Measurements from ENCODE around the gene SETBP1.
A peak's percentile ranks its signal among the peaks of the same experiment; 100 is the strongest.

Gene SETBP1

DNA sequence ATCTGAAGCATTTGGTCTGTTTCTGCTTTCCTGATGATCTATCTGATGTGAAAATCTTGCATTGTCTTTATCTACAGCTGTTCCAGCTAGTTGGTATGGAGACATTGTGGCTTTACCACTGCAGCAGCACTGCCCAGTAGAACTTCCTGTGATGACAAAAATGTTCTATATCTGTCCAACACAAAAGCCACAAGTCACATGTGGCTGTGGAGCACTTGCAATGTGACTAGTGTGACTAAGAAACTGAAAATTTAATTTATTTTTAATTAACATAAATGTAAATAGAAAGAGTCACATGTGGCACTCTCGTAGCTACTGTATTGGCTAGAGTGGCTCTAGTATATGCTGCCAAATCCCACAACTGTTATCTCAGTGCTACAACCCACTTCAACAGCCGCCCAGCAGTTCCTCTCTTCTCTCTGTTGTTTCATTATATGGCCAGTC lies 425.7 kb downstream of the SETBP1 start:
- no peaks in the 10 kb centered on the region for H3K4me1 ChIP-seq (ENCODE audit: control insufficient read depth, insufficient read depth, low read depth, low read length)
- no peak overlapping the region for H3K4ac ChIP-seq (ENCODE audit: low read depth in 1 of 2, low read length in 2 of 2)
- H3K9me3 ChIP-seq (ENCODE audit: control insufficient read depth, low read length), result no peaks in the 10 kb centered on the region
- 80% methylated on average over 2 of the region's 2 CpGs for WGBS
- no peak overlapping the region for H2AK5ac ChIP-seq (ENCODE audit: low read length, severe bottlenecking)
- no peak overlapping the region for H2BK5ac ChIP-seq (ENCODE audit: low read depth, low read length, poor library complexity, severe bottlenecking)
- DNase-seq, result peak; percentile 53
- no peak overlapping the region for H3K23ac ChIP-seq (ENCODE audit: low read length in 2 of 2)
- no peak overlapping the region for H3K14ac ChIP-seq (ENCODE audit: low read length in 2 of 2)
- H2BK120ac ChIP-seq (ENCODE audit: low read depth, low read length), result no peak overlapping the region
- no peak overlapping the region for H4K8ac ChIP-seq (ENCODE audit: low read length)
- H4K91ac ChIP-seq (ENCODE audit: low read length), result no peak overlapping the region
- no peak overlapping the region for H3K18ac ChIP-seq (ENCODE audit: low read depth in 1 of 2, low read length in 2 of 2)
- H3K27me3 ChIP-seq (ENCODE audit: control insufficient read depth in 1 of 2, insufficient read depth in 1 of 2, low read length in 2 of 2), result peaks cover 0 to 4% of the 10 kb centered on the region in 2 experiments
- no peak overlapping the region for H2AFZ ChIP-seq (ENCODE audit: low read depth, low read length)
- no peak overlapping the region for H2BK15ac ChIP-seq (ENCODE audit: low read depth, poor library complexity, severe bottlenecking)
- no peak overlapping the region for H3K27ac ChIP-seq (ENCODE audit: low read length, poor library complexity, severe bottlenecking)
- H3K4me3 ChIP-seq (ENCODE audit: insufficient read depth in 1 of 2, low read depth in 1 of 2, low read length in 2 of 2), result no peak overlapping the region
- no peaks in the 10 kb centered on the region for H3K79me1 ChIP-seq (replicated peaks; ENCODE audit: low read length, poor library complexity, severe bottlenecking)
- H2BK12ac ChIP-seq (ENCODE audit: low read length in 2 of 2), result no peak overlapping the region
- H3K4me2 ChIP-seq (ENCODE audit: low read length, poor library complexity, severe bottlenecking), result no peak overlapping the region
- H3K9ac ChIP-seq (ENCODE audit: low read length), result no peak overlapping the region
- H3K36me3 ChIP-seq (ENCODE audit: control insufficient read depth in 1 of 2, insufficient read depth in 2 of 2, low read depth in 1 of 2, low read length in 2 of 2), result no peaks in the 10 kb centered on the region

DNA sequence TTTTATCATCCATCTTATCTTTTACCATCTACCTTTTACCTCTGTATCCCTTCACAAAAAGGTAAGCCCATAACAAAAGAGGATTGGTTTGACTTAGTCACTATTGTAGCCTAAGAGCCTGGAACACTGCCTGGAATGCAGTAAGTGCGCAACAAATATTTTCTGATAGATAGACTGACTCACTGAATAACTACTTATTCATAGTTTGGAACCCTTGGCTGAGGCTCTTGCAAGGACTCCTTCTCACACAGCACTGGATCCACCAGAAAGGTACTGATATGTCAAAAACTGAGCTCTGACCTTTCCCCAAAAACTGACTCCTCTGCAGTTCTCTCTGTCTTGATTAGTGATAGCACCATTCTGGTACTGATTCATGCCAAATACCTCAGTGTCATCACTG lies 426.7 kb downstream of the SETBP1 start:
- Histone ChIP-seq H3K27me3 (ENCODE audit: control insufficient read depth in 1 of 2, insufficient read depth in 1 of 2, low read length in 2 of 2) (peaks cover 0 to 4% of the 10 kb centered on the region in 2 experiments), H3K4me2 (ENCODE audit: low read length, poor library complexity, severe bottlenecking) (no peak overlapping the region), H3K4me3 (ENCODE audit: insufficient read depth in 1 of 2, low read depth in 1 of 2, low read length in 2 of 2) (no peak overlapping the region), H2BK5ac (ENCODE audit: low read depth, low read length, poor library complexity, severe bottlenecking) (no peak overlapping the region), H2AK5ac (ENCODE audit: low read length, severe bottlenecking) (no peak overlapping the region), H2BK15ac (ENCODE audit: low read depth, poor library complexity, severe bottlenecking) (no peak overlapping the region), H3K4me1 (ENCODE audit: control insufficient read depth, insufficient read depth, low read depth, low read length) (no peaks in the 10 kb centered on the region), H3K4ac (ENCODE audit: low read depth in 1 of 2, low read length in 2 of 2) (no peak overlapping the region), H3K27ac (ENCODE audit: low read length, poor library complexity, severe bottlenecking) (no peak overlapping the region), H3K9ac (ENCODE audit: low read length) (no peak overlapping the region), H3K36me3 (ENCODE audit: control insufficient read depth in 1 of 2, insufficient read depth in 2 of 2, low read depth in 1 of 2, low read length in 2 of 2) (no peaks in the 10 kb centered on the region), H3K9me3 (ENCODE audit: control insufficient read depth, low read length) (no peaks in the 10 kb centered on the region), H3K18ac (ENCODE audit: low read depth in 1 of 2, low read length in 2 of 2) (no peak overlapping the region), H4K8ac (ENCODE audit: low read length) (no peak overlapping the region), H3K79me1 (replicated peaks; ENCODE audit: low read length, poor library complexity, severe bottlenecking) (no peaks in the 10 kb centered on the region), H2BK120ac (ENCODE audit: low read depth, low read length) (no peak overlapping the region), H4K91ac (ENCODE audit: low read length) (no peak overlapping the region), H2BK12ac (ENCODE audit: low read length in 2 of 2) (no peak overlapping the region), H3K14ac (ENCODE audit: low read length in 2 of 2) (no peak overlapping the region), H2AFZ (ENCODE audit: low read depth, low read length) (no peak overlapping the region), H3K23ac (ENCODE audit: low read length in 2 of 2) (no peak overlapping the region)
- WGBS, result 100% methylated on average over 1 of the region's 1 CpG
- DNase-seq, result no peak

DNA sequence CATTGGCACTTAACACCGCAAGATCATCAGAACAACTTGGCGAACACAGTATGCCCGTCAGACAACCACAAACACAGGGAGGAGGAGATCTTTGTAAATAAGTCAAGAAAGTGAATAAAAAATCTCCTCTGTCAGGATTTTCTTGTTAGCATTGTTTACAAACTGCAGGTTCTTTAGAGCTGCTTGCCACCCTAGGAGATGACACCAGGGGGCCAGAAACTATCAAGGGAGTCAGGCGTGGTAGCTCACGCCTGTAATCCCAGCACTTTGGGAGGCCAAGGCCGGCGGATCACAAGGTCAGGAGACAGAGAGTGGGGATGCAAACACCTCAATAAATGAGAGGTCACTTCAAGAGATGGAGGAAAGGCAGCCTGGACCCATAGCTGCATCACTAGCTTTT lies 428.1 kb downstream of the SETBP1 start:
- 86% methylated on average over 6 of the region's 7 CpGs for WGBS

DNA sequence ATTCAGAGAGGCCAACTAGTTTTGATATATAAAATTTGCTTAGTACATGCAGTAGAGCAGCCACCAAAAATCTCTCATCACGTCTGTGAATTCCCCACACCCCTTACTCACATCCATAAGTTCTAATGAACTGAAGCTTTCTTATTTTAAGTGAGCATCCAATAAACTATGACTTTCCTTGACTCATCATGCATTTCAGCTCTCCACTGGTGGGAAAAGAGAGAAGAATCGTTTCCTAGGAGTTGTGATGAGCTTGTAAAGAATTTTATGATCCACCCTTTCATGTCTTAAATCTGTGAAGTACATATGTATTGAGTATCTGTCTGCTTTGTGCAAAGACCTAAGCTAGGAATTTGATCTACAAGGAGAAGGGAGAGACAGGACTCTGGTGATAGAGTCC lies 428.6 kb downstream of the SETBP1 start:
- peaks cover 0 to 4% of the 10 kb centered on the region in 2 experiments for H3K27me3 ChIP-seq (ENCODE audit: control insufficient read depth in 1 of 2, insufficient read depth in 1 of 2, low read length in 2 of 2)
- no peak overlapping the region for H2BK12ac ChIP-seq (ENCODE audit: low read length in 2 of 2)
- no peak overlapping the region for H3K18ac ChIP-seq (ENCODE audit: low read depth in 1 of 2, low read length in 2 of 2)
- no peak overlapping the region for H2AFZ ChIP-seq (ENCODE audit: low read depth, low read length)
- no peak overlapping the region for H3K9ac ChIP-seq (ENCODE audit: low read length)
- no peak overlapping the region for H3K14ac ChIP-seq (ENCODE audit: low read length in 2 of 2)
- no peak overlapping the region for H2AK5ac ChIP-seq (ENCODE audit: low read length, severe bottlenecking)
- H3K4ac ChIP-seq (ENCODE audit: low read depth in 1 of 2, low read length in 2 of 2), result no peak overlapping the region
- no peaks in the 10 kb centered on the region for H3K4me1 ChIP-seq (ENCODE audit: control insufficient read depth, insufficient read depth, low read depth, low read length)
- no peak overlapping the region for H4K91ac ChIP-seq (ENCODE audit: low read length)
- H2BK15ac ChIP-seq (ENCODE audit: low read depth, poor library complexity, severe bottlenecking), result no peak overlapping the region
- no peaks in the 10 kb centered on the region for H3K9me3 ChIP-seq (ENCODE audit: control insufficient read depth, low read length)
- no peak overlapping the region for H3K23ac ChIP-seq (ENCODE audit: low read length in 2 of 2)
- no peak overlapping the region for H3K4me2 ChIP-seq (ENCODE audit: low read length, poor library complexity, severe bottlenecking)
- H3K36me3 ChIP-seq (ENCODE audit: control insufficient read depth in 1 of 2, insufficient read depth in 2 of 2, low read depth in 1 of 2, low read length in 2 of 2), result no peaks in the 10 kb centered on the region
- no peak overlapping the region for H4K8ac ChIP-seq (ENCODE audit: low read length)
- no peak overlapping the region for H2BK120ac ChIP-seq (ENCODE audit: low read depth, low read length)
- no peak overlapping the region for H3K27ac ChIP-seq (ENCODE audit: low read length, poor library complexity, severe bottlenecking)
- no peak for DNase-seq
- no CpG with 5 or more reads among the region's 2 CpGs for WGBS
- no peak overlapping the region for H2BK5ac ChIP-seq (ENCODE audit: low read depth, low read length, poor library complexity, severe bottlenecking)
- no peaks in the 10 kb centered on the region for H3K79me1 ChIP-seq (replicated peaks; ENCODE audit: low read length, poor library complexity, severe bottlenecking)
- no peak overlapping the region for H3K4me3 ChIP-seq (ENCODE audit: insufficient read depth in 1 of 2, low read depth in 1 of 2, low read length in 2 of 2)

More for the DNA sequence above, 428.1 kb downstream of the SETBP1 start:
- no peak overlapping the region for H3K27ac ChIP-seq (ENCODE audit: low read length, poor library complexity, severe bottlenecking)
- DNase-seq, result no peak
- no peak overlapping the region for H2BK120ac ChIP-seq (ENCODE audit: low read depth, low read length)
- H3K9ac ChIP-seq (ENCODE audit: low read length), result no peak overlapping the region
- no peak overlapping the region for H3K4me2 ChIP-seq (ENCODE audit: low read length, poor library complexity, severe bottlenecking)
- no peak overlapping the region for H3K23ac ChIP-seq (ENCODE audit: low read length in 2 of 2)
- no peaks in the 10 kb centered on the region for H3K4me1 ChIP-seq (ENCODE audit: control insufficient read depth, insufficient read depth, low read depth, low read length)
- H4K8ac ChIP-seq (ENCODE audit: low read length), result no peak overlapping the region
- H2BK15ac ChIP-seq (ENCODE audit: low read depth, poor library complexity, severe bottlenecking), result no peak overlapping the region
- H3K14ac ChIP-seq (ENCODE audit: low read length in 2 of 2), result no peak overlapping the region
- no peak overlapping the region for H2AK5ac ChIP-seq (ENCODE audit: low read length, severe bottlenecking)
- no peak overlapping the region for H2BK5ac ChIP-seq (ENCODE audit: low read depth, low read length, poor library complexity, severe bottlenecking)
- no peak overlapping the region for H3K4ac ChIP-seq (ENCODE audit: low read depth in 1 of 2, low read length in 2 of 2)
- no peak overlapping the region for H4K91ac ChIP-seq (ENCODE audit: low read length)
- no peak overlapping the region for H2BK12ac ChIP-seq (ENCODE audit: low read length in 2 of 2)
- H2AFZ ChIP-seq (ENCODE audit: low read depth, low read length), result no peak overlapping the region
- no peaks in the 10 kb centered on the region for H3K36me3 ChIP-seq (ENCODE audit: control insufficient read depth in 1 of 2, insufficient read depth in 2 of 2, low read depth in 1 of 2, low read length in 2 of 2)
- peaks cover 0 to 4% of the 10 kb centered on the region in 2 experiments for H3K27me3 ChIP-seq (ENCODE audit: control insufficient read depth in 1 of 2, insufficient read depth in 1 of 2, low read length in 2 of 2)
- no peak overlapping the region for H3K18ac ChIP-seq (ENCODE audit: low read depth in 1 of 2, low read length in 2 of 2)
- no peak overlapping the region for H3K4me3 ChIP-seq (ENCODE audit: insufficient read depth in 1 of 2, low read depth in 1 of 2, low read length in 2 of 2)
- no peaks in the 10 kb centered on the region for H3K9me3 ChIP-seq (ENCODE audit: control insufficient read depth, low read length)
- H3K79me1 ChIP-seq (replicated peaks; ENCODE audit: low read length, poor library complexity, severe bottlenecking), result no peaks in the 10 kb centered on the region
